IPS-18a (cell line): ENCODE results near the gene WDR70.

Source experiments
- H3K27ac ChIP-seq: one replicate; pipeline ENCODE4 v1.5.1; 2013; ENCODE audit warnings: low read length
- H3K27me3 ChIP-seq: one replicate; pipeline ENCODE4 v1.6.1; 2013; ENCODE audit warnings: mild to moderate bottlenecking, low read length; ENCODE audit not compliant: control insufficient read depth, insufficient read depth
- H3K36me3 ChIP-seq: one replicate; pipeline ENCODE4 v1.6.1; 2013; ENCODE audit warnings: low read depth, low read length; ENCODE audit not compliant: control insufficient read depth
- H3K4me1 ChIP-seq: one replicate; pipeline ENCODE4 v1.6.1; 2013; ENCODE audit warnings: low read depth, low read length; ENCODE audit not compliant: control insufficient read depth
- H3K4me3 ChIP-seq: one replicate; pipeline ENCODE4 v1.5.1; 2013; ENCODE audit warnings: low read length
- H3K9ac ChIP-seq: one replicate; pipeline ENCODE4 v1.6.1; 2013; ENCODE audit warnings: mild to moderate bottlenecking, low read length, moderate library complexity
- H3K9me3 ChIP-seq: one replicate; pipeline ENCODE4 v1.6.1; 2013; ENCODE audit warnings: low read depth, low read length; ENCODE audit not compliant: control insufficient read depth

The WDR70 gene

DNA sequence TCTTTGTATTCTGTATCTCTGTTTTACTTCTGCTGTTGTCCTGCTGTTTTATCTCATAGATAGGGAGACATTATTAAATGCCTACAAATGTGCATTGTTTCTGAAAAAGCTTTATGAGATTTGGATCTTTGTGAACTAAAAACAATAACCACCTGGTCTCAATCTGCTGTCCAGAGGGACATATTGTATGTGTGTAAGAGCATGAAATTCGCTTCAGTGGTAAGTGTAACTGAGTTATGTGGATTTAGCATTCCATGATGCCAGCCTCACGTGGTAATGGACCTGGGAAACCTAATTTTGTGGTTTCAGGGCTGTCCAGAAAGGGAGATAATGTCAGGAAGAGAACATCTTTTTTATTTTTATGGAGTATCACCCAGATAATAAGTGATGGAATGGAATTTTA is 341.4 kb downstream of the WDR70 start:
- H3K4me3 ChIP-seq, result no peak overlapping the region
- H3K27ac ChIP-seq, result no peak overlapping the region
- H3K9me3 ChIP-seq, result no peaks in the 10 kb centered on the region
- H3K9ac ChIP-seq, result no peak overlapping the region
- no peaks in the 10 kb centered on the region for H3K36me3 ChIP-seq
- H3K4me1 ChIP-seq, result peaks cover 15% of the 10 kb centered on the region
- H3K27me3 ChIP-seq, result no peaks in the 10 kb centered on the region

DNA sequence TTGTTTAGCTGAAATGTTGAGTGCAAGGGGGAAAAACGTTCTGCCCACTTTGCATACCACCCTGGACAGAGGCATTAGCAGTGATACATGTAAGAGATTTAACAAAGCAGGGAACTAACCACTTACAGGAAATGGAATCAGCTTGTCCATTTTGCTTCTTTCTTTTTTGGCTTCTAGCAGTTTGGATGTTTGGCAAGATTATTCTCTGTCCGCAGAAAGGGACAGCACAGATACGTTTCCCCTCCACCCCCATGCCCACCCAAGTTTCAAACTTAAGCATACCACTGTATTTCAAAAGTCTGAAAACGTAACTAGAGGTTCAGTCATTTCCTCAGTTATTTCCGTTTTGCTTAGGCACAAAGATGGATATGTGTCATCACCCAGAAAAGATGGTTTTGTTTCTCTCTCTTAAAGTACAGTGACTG is 342.3 kb downstream of the WDR70 start:
- H3K9ac ChIP-seq, result no peak overlapping the region
- no peaks in the 10 kb centered on the region for H3K36me3 ChIP-seq

DNA sequence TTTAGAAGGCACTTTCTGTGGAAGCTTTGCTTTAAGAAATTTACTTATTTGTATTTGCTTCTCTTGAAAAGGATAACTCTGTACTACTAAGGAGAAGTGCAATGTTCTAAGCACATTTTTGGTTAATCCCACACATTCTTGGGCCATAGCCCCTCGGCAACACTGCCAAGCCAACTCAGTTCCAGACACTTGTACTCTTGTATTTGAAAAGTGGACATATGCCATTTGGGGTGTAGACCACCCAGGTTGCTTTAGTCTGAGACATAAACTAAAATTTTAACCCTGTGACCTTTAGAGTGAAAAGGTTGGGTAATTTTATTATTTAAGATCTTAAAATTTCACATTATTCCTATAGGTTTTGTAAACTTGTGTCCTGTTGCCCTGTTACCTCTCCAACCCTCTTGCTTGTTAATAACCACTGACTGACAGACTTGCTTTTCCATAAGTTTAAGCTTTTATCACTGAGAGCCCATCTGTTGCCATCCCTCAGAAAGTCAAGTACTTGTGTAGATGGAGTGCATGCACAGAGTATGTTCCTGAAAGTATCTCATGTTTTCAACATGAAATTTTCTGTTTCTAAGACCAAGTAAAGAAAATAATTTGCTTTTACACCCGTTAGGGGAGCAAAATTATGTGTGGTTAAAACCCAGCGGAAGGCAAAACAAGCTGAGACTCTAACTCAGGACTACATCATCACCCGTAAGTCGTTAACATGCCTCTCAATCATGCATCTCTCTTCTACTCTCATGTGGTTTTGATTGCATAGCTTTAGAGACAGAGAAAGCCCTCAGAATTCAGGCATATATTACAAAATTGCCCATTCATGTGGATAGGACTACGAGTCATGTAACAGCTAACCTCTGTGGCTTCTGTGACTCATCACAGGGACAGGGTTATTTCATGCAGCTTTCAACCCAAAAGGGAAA is 343.4 kb downstream of the WDR70 start:
- Histone ChIP-seq H3K27ac (no peak overlapping the region), H3K27me3 (no peaks in the 10 kb centered on the region), H3K4me3 (no peak overlapping the region), H3K4me1 (peaks cover 10% of the 10 kb centered on the region), H3K36me3 (peaks cover 4% of the 10 kb centered on the region), H3K9ac (no peak overlapping the region), H3K9me3 (no peaks in the 10 kb centered on the region)

More for the DNA sequence above, 342.3 kb downstream of the WDR70 start:
- H3K9me3 ChIP-seq, result no peaks in the 10 kb centered on the region
- H3K27me3 ChIP-seq, result no peaks in the 10 kb centered on the region
- H3K4me3 ChIP-seq, result no peak overlapping the region
- no peak overlapping the region for H3K27ac ChIP-seq
- peaks cover 15% of the 10 kb centered on the region for H3K4me1 ChIP-seq

DNA sequence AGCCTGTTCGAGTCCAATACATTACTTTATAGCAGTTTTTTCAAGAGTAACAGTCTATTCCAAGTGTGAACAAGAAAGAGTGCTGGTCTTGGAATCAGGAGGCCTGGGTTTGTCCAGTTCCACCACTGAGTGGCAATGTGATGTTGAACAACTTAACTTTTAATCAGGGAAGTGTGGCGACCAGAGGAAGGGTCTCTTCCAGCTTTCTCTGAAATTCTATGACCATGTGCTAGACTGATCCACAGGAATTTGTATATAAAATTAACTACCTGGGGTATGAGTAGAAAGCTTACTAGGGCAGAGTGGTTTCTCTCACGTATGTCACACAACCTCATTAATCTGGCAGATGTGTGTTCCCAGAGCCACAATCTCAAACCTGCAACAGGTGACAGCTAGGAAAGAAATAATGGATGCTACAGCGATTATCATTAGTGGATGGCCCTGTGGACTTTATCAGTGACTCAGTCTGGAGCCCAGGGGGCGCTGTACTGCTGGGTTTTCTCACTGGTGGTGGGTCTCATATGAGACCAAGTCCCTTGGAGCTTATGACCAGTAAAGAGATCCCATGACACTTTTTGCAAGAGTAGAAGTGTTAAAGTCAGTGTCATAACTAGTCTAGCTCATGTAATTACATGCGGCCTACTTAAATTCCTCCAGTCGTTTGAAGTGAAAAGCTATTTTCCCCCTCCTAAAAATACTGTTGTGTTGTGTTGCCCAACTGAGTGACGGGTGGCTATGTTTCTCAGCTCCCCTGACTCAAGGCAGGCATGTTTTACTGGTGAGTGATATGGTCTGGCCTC is 344.2 kb downstream of the WDR70 start:
- no peak overlapping the region for H3K27ac ChIP-seq
- H3K27me3 ChIP-seq, result no peaks in the 10 kb centered on the region
- H3K36me3 ChIP-seq, result peaks cover 4% of the 10 kb centered on the region
- H3K4me1 ChIP-seq, result peaks cover 10% of the 10 kb centered on the region
- H3K9ac ChIP-seq, result no peak overlapping the region
- H3K4me3 ChIP-seq, result no peak overlapping the region
- no peaks in the 10 kb centered on the region for H3K9me3 ChIP-seq

DNA sequence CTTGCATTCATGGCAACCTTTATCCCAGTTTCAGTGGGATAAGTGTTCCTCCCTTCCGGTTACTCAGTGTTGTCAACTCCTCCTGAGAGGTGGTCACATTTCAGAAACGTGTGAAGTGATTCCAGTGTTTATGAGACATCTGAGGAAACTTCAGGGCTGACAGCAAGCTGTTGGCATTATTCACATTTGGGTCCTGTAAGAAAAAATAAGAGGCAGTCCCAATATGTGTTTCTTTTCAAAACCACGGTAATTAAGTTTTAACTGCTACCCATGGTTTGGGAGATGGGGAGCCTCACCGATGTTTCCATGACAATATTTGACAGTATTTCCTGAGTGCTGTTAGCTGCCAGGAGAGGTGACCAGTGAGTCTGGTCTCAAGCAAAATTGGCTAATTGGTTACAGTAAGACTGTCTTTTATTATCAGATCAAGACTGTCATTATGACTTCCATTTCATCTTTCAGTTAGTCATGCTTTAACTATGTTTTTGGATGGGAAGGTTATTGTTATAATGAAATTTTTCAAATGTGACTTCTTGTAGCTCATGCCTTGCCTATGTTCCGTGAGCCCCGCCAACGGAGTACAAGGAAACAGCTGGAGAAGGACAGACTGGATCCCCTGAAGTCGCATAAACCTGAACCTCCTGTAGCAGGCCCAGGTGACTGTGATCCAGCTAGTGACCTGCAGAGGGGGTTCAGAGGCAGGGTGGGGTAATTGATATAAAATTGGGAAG is 345.4 kb downstream of the WDR70 start:
- Histone ChIP-seq H3K27me3 (no peaks in the 10 kb centered on the region), H3K4me1 (peaks cover 10% of the 10 kb centered on the region), H3K27ac (no peak overlapping the region), H3K9ac (no peak overlapping the region), H3K4me3 (no peak overlapping the region), H3K36me3 (peaks cover 4% of the 10 kb centered on the region), H3K9me3 (no peaks in the 10 kb centered on the region)

DNA sequence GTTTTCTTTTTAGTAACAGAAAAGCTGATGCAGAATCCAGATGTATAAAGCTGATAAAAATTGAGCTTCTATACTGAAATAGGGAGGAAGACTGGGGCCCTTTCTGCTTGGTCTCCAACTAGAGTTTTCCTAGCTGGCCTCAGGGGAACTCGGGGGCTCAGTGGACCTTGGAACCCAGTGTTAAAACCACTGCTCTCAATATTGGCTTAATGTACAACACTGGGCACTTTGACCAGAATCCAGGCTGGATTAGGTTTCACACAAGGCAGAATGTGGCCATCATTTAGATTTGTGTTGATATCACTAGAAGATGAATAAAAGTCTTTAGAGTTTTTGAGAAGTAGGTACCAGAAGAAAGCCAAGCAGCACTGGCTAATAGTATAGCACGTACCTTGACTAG is 346.1 kb downstream of the WDR70 start:
- Histone ChIP-seq H3K4me3 (no peak overlapping the region), H3K4me1 (peaks cover 10% of the 10 kb centered on the region), H3K27me3 (no peaks in the 10 kb centered on the region), H3K27ac (no peak overlapping the region), H3K9me3 (no peaks in the 10 kb centered on the region), H3K36me3 (peaks cover 4% of the 10 kb centered on the region), H3K9ac (no peak overlapping the region)

- Histone ChIP-seq H3K4me1 (no peaks in the 10 kb centered on the region), H3K36me3 (peaks cover 4% of the 10 kb centered on the region), H3K27ac (no peak overlapping the region)
These were observed 348.1 kb downstream of the WDR70 start for GRCh38 chr5:37727238-37727637.

DNA sequence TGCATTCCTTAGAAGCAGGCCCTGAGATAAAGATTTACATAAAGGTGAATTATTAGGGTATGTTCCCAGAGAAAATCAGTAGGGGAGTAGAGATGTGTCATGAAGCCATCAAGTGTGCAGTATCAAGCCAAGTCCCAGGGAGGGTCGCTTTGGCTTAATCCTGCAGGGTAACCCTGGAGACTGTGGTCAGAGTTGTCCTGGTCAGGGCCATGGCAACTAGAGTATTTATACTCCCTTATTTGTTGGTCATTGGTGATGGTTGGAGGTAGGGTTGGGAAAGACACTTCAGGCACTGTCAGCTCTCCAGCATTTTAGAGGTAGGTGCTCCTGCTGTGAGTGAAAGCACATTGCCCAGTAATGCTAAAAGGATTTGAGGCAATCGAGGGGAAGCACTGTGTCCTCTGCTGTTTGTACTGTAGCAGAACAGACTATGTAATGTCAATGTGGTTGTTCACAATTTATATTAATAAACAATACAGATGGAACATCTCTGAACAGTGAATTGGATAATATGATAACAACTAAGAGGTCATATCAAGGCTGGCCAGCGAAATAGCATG is 351.9 kb downstream of the WDR70 start:
- H3K27ac ChIP-seq, result no peak overlapping the region
- H3K9me3 ChIP-seq, result no peaks in the 10 kb centered on the region

More at GRCh38 chr5:37727238-37727637, 348.1 kb downstream of the WDR70 start:
- H3K9ac ChIP-seq, result no peak overlapping the region
- H3K4me3 ChIP-seq, result no peak overlapping the region
- no peaks in the 10 kb centered on the region for H3K27me3 ChIP-seq
- H3K9me3 ChIP-seq, result no peaks in the 10 kb centered on the region

DNA sequence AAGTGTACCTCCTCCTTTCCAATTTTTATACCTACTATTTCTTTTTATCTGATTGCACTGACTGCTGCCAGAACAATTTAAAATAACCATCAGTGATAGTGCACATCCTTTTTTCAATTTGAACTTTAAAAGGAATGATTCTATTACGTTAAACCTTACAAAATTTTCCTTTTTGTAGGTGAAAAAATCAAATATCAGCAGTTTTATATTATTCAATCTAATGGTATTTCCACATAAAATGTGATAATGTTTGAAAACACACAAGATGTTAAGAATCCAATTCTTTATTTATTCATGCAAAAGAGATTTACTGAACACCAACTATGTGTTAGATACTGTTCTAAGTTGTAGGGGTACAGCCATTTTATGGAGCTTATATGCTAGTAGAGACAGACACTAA is 355.0 kb downstream of the WDR70 start:
- Histone ChIP-seq H3K27ac (no peak overlapping the region), H3K9me3 (no peaks in the 10 kb centered on the region), H3K9ac (no peak overlapping the region), H3K36me3 (no peaks in the 10 kb centered on the region), H3K4me3 (no peak overlapping the region), H3K4me1 (no peaks in the 10 kb centered on the region), H3K27me3 (no peaks in the 10 kb centered on the region)

More for the DNA sequence above, 351.9 kb downstream of the WDR70 start:
- H3K9ac ChIP-seq, result no peak overlapping the region
- no peak overlapping the region for H3K4me3 ChIP-seq
- H3K36me3 ChIP-seq, result peaks cover 4% of the 10 kb centered on the region
- no peaks in the 10 kb centered on the region for H3K27me3 ChIP-seq
- H3K4me1 ChIP-seq, result no peaks in the 10 kb centered on the region

DNA sequence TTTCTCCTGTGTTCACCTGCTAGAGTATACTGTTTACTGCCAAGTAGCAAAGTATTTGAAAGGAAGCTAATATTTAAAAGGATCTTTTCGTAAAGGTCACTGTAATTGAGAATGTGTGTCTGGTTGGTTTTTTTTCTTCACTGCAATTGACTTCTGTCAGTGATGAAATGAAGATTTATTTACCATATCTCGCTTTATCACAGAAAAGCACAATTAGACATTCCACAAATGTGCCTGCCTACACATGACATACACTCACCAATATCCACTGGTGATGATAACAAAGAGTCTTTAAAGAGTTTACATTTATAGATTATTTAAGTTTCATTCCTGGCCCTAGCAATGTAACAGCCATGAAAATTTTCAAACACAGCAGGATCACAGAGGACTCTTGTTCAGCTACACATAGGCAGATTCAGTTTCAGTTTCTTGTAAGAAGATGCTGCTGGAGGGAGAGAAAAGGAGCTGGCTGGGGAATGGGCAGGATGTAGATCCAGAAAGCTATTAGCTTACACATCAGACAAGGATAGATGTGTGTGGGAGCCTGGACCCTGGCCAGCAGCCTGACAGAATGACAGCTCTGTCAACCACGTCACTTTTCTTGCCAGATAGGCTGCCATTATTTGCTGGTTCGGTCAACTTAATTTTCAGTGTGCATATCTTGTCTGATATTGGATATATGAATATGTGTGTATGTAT is 356.7 kb downstream of the WDR70 start:
- no peak overlapping the region for H3K9ac ChIP-seq

More for the DNA sequence above, 356.7 kb downstream of the WDR70 start:
- no peak overlapping the region for H3K4me3 ChIP-seq
- no peaks in the 10 kb centered on the region for H3K27me3 ChIP-seq
- no peak overlapping the region for H3K27ac ChIP-seq
- H3K36me3 ChIP-seq, result no peaks in the 10 kb centered on the region
- no peaks in the 10 kb centered on the region for H3K9me3 ChIP-seq
- no peaks in the 10 kb centered on the region for H3K4me1 ChIP-seq
